ENCODE measurements around the gene SNAP29.

The SNAP29 gene

DNA sequence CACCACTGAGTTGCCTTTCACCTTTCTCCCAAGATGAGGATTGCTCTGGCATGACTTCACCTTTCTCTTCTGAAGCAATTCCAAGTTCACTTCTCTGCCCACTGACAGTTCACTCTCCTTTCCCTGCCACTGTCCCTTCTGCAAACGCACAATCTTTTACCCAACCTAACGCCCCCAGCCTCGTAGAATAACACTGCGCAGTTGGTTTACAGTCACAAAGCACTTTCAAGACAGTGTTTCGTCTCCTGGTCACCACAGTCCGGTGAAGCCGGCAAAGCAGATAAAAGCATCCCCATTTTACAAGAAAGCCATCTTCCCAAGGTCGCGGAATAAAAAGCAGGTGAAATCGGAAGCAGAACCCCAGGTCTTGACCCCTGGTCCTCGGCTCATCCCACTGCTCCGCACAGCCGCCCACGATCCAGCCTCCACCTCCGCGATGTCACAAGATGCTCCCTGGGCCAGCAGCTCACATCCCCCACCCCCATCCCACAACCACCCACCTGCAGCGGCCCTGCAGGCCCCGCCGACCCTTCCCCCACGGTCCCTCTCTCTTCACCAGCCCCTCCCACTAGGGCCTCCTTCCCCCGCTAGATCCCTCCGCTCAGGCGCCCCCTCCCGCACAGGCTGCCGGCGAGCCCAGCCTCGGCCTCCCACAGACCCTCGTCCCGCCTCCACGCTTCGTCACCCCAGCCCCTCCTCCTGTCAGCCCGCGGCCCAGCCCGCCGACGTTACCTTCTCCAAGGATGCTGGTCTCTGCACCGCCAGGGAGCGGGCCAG, 781 bp upstream of the SNAP29 start (continued):
- TF ChIP-seq REPIN1 (tag by site-specific recombination; IDR thresholded peaks at IDR 0.05; ENCODE audit: low read depth) (no peak), ZNF239 (tag by site-specific recombination; IDR thresholded peaks at IDR 0.05) (peak; percentile 26; the same call in 1 of the 2 replicates), ZNF658 (tag by site-specific recombination; IDR thresholded peaks at IDR 0.05) (no peak), ZNF214 (tag by site-specific recombination; IDR thresholded peaks at IDR 0.05; ENCODE audit: borderline replicate concordance) (no peak), OVOL3 (tag by site-specific recombination; IDR thresholded peaks at IDR 0.05) (no peak), ZNF76 (tag by site-specific recombination; IDR thresholded peaks at IDR 0.05; ENCODE audit: borderline replicate concordance, low read depth) (peak; percentile 87), PRDM1 (tag by site-specific recombination; IDR thresholded peaks at IDR 0.05) (peak; percentile 99), ZNF610 (tag by site-specific recombination; IDR thresholded peaks at IDR 0.05; ENCODE audit: borderline replicate concordance) (0 out of 2 replicates have a peak, but pooled peaks have one; percentile 29), ZNF23 (tag by site-specific recombination; IDR thresholded peaks at IDR 0.05; ENCODE audit: borderline replicate concordance) (no peak), ZNF654 (tag by site-specific recombination; IDR thresholded peaks at IDR 0.05; ENCODE audit: low read depth) (no peak), ZNF548 (tag by site-specific recombination; IDR thresholded peaks at IDR 0.05) (no peak), YY2 (tag by site-specific recombination; IDR thresholded peaks at IDR 0.05) (no peak; the same call in 1 of the 2 replicates), ZNF837 (tag by site-specific recombination; IDR thresholded peaks at IDR 0.05) (no peak), ZNF560 (tag by site-specific recombination; IDR thresholded peaks at IDR 0.05; ENCODE audit: borderline replicate concordance) (no peak), ZSCAN16 (tag by site-specific recombination; IDR thresholded peaks at IDR 0.05) (no peak), ZNF670 (tag by site-specific recombination; IDR thresholded peaks at IDR 0.05; ENCODE audit: low read depth) (no peak), ZNF416 (tag by site-specific recombination; IDR thresholded peaks at IDR 0.05) (no peak)
- TF ChIP-seq, protein P1, sequence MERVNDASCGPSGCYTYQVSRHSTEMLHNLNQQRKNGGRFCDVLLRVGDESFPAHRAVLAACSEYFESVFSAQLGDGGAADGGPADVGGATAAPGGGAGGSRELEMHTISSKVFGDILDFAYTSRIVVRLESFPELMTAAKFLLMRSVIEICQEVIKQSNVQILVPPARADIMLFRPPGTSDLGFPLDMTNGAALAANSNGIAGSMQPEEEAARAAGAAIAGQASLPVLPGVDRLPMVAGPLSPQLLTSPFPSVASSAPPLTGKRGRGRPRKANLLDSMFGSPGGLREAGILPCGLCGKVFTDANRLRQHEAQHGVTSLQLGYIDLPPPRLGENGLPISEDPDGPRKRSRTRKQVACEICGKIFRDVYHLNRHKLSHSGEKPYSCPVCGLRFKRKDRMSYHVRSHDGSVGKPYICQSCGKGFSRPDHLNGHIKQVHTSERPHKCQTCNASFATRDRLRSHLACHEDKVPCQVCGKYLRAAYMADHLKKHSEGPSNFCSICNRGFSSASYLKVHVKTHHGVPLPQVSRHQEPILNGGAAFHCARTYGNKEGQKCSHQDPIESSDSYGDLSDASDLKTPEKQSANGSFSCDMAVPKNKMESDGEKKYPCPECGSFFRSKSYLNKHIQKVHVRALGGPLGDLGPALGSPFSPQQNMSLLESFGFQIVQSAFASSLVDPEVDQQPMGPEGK (tag by site-specific recombination; IDR thresholded peaks at IDR 0.05), result peak; percentile 96
- TF ChIP-seq, protein P2, sequence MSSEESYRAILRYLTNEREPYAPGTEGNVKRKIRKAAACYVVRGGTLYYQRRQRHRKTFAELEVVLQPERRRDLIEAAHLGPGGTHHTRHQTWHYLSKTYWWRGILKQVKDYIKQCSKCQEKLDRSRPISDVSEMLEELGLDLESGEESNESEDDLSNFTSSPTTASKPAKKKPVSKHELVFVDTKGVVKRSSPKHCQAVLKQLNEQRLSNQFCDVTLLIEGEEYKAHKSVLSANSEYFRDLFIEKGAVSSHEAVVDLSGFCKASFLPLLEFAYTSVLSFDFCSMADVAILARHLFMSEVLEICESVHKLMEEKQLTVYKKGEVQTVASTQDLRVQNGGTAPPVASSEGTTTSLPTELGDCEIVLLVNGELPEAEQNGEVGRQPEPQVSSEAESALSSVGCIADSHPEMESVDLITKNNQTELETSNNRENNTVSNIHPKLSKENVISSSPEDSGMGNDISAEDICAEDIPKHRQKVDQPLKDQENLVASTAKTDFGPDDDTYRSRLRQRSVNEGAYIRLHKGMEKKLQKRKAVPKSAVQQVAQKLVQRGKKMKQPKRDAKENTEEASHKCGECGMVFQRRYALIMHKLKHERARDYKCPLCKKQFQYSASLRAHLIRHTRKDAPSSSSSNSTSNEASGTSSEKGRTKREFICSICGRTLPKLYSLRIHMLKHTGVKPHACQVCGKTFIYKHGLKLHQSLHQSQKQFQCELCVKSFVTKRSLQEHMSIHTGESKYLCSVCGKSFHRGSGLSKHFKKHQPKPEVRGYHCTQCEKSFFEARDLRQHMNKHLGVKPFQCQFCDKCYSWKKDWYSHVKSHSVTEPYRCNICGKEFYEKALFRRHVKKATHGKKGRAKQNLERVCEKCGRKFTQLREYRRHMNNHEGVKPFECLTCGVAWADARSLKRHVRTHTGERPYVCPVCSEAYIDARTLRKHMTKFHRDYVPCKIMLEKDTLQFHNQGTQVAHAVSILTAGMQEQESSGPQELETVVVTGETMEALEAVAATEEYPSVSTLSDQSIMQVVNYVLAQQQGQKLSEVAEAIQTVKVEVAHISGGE (tag by site-specific recombination; conservative IDR thresholded peaks at IDR 0.05; ENCODE audit: low read depth), result no peak
- TF ChIP-seq, protein P3, sequence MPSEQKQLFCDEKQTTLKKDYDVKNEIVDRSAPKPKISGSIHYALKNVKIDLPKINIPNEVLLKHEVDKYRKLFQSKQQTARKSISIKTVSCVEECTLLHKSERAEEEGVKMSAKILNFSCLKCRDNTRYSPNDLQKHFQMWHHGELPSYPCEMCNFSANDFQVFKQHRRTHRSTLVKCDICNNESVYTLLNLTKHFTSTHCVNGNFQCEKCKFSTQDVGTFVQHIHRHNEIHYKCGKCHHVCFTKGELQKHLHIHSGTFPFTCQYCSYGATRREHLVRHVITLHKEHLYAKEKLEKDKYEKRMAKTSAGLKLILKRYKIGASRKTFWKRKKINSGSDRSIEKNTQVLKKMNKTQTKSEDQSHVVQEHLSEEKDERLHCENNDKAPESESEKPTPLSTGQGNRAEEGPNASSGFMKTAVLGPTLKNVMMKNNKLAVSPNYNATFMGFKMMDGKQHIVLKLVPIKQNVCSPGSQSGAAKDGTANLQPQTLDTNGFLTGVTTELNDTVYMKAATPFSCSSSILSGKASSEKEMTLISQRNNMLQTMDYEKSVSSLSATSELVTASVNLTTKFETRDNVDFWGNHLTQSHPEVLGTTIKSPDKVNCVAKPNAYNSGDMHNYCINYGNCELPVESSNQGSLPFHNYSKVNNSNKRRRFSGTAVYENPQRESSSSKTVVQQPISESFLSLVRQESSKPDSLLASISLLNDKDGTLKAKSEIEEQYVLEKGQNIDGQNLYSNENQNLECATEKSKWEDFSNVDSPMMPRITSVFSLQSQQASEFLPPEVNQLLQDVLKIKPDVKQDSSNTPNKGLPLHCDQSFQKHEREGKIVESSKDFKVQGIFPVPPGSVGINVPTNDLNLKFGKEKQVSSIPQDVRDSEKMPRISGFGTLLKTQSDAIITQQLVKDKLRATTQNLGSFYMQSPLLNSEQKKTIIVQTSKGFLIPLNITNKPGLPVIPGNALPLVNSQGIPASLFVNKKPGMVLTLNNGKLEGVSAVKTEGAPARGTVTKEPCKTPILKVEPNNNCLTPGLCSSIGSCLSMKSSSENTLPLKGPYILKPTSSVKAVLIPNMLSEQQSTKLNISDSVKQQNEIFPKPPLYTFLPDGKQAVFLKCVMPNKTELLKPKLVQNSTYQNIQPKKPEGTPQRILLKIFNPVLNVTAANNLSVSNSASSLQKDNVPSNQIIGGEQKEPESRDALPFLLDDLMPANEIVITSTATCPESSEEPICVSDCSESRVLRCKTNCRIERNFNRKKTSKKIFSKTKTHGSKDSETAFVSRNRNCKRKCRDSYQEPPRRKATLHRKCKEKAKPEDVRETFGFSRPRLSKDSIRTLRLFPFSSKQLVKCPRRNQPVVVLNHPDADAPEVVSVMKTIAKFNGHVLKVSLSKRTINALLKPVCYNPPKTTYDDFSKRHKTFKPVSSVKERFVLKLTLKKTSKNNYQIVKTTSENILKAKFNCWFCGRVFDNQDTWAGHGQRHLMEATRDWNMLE (tag by site-specific recombination; conservative IDR thresholded peaks at IDR 0.05; ENCODE audit: low read depth), result no peak
- TF ChIP-seq, protein P4, sequence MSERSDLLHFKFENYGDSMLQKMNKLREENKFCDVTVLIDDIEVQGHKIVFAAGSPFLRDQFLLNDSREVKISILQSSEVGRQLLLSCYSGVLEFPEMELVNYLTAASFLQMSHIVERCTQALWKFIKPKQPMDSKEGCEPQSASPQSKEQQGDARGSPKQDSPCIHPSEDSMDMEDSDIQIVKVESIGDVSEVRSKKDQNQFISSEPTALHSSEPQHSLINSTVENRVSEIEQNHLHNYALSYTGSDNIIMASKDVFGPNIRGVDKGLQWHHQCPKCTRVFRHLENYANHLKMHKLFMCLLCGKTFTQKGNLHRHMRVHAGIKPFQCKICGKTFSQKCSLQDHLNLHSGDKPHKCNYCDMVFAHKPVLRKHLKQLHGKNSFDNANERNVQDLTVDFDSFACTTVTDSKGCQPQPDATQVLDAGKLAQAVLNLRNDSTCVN (tag by site-specific recombination; optimal IDR thresholded peaks at IDR 0.05), result no peak
- TF ChIP-seq, protein P5, sequence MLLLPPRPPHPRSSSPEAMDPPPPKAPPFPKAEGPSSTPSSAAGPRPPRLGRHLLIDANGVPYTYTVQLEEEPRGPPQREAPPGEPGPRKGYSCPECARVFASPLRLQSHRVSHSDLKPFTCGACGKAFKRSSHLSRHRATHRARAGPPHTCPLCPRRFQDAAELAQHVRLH (tag by site-specific recombination; IDR thresholded peaks at IDR 0.05), result peak; percentile 50; the same call in 1 of the 2 replicates
- TF ChIP-seq, protein P6, sequence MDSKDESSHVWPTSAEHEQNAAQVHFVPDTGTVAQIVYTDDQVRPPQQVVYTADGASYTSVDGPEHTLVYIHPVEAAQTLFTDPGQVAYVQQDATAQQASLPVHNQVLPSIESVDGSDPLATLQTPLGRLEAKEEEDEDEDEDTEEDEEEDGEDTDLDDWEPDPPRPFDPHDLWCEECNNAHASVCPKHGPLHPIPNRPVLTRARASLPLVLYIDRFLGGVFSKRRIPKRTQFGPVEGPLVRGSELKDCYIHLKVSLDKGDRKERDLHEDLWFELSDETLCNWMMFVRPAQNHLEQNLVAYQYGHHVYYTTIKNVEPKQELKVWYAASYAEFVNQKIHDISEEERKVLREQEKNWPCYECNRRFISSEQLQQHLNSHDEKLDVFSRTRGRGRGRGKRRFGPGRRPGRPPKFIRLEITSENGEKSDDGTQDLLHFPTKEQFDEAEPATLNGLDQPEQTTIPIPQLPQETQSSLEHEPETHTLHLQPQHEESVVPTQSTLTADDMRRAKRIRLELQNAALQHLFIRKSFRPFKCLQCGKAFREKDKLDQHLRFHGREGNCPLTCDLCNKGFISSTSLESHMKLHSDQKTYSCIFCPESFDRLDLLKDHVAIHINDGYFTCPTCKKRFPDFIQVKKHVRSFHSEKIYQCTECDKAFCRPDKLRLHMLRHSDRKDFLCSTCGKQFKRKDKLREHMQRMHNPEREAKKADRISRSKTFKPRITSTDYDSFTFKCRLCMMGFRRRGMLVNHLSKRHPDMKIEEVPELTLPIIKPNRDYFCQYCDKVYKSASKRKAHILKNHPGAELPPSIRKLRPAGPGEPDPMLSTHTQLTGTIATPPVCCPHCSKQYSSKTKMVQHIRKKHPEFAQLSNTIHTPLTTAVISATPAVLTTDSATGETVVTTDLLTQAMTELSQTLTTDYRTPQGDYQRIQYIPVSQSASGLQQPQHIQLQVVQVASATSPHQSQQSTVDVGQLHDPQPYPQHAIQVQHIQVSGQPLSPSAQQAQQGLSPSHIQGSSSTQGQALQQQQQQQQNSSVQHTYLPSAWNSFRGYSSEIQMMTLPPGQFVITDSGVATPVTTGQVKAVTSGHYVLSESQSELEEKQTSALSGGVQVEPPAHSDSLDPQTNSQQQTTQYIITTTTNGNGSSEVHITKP (tag by site-specific recombination; IDR thresholded peaks at IDR 0.05), result no peak
